ENCODE data around the gene KRTAP12-3.

- no peak for TF ChIP-seq EZH2phosphoT487 (IDR thresholded peaks at IDR 0.05; ENCODE audit: insufficient read depth, low read depth)
- no peak for TF ChIP-seq EZH2 (IDR thresholded peaks at IDR 0.05; ENCODE audit: insufficient read depth, poor library complexity, severe bottlenecking)
Measured at GRCh38 chr21:44704636-44705001, 46.9 kb downstream of the KRTAP12-3 start.
